Measurements from ENCODE around the gene TMPRSS5. TPM values are rescaled to one million over a fixed set of nuclear protein-coding genes. Genes with fewer than 3 reads are reported as not detected.

The TMPRSS5 gene
- polyA plus RNA-seq, 1 donor from 2014 or later: 2.6 TPM

DNA sequence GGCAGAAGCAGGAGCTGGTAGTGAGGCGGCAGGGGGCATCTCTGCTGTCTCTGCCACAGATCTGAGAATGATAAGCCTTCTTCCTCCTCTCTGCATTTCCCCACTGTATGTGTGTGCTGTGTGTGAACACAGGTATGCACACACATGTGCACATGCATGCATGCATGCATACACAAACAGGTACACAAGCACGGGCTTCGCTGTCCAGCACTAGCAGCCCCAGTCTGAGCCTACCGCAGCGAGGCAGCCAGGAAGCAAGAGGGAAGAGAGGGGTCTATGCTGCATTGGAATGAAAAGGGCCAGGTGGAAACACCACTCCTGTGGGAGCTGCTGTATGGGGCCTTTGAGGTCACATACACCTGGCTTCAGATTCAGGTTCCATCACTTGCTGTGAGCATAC lies 62.4 kb downstream of the TMPRSS5 start:
- no peaks in the 10 kb centered on the region for H3K36me3 ChIP-seq (ENCODE audit: insufficient read depth, low read length)
- H3K27ac ChIP-seq (ENCODE audit: low read length): no peak overlapping the region
- H3K4me2 ChIP-seq (ENCODE audit: low read length): no peak overlapping the region
- no peaks in the 10 kb centered on the region for H4K20me1 ChIP-seq (ENCODE audit: insufficient read depth)
- H3K79me2 ChIP-seq (replicated peaks; ENCODE audit: insufficient read depth, low read length): no peaks in the 10 kb centered on the region
- no peaks in the 10 kb centered on the region for H3K27me3 ChIP-seq (ENCODE audit: insufficient read depth, low read depth, low read length)
- H3F3A ChIP-seq (ENCODE audit: insufficient read depth, low read length, poor library complexity, severe bottlenecking): no peaks in the 10 kb centered on the region
- TF ChIP-seq POLR2AphosphoS5 (IDR thresholded peaks at IDR 0.05) (no peak), MXI1 (conservative IDR thresholded peaks at IDR 0.05; ENCODE audit: poor library complexity, severe bottlenecking) (no peak), RAD21 (conservative IDR thresholded peaks at IDR 0.05) (no peak), EP300 (conservative IDR thresholded peaks at IDR 0.05; ENCODE audit: poor library complexity, severe bottlenecking) (no peak), SMC3 (conservative IDR thresholded peaks at IDR 0.05; ENCODE audit: poor library complexity) (no peak), TAF1 (IDR thresholded peaks at IDR 0.05; ENCODE audit: low read depth) (no peak), EZH2 (IDR thresholded peaks at IDR 0.05; ENCODE audit: borderline replicate concordance, insufficient read depth, low read length, poor library complexity, severe bottlenecking) (no peak)
- TF ChIP-seq, protein P1, sequence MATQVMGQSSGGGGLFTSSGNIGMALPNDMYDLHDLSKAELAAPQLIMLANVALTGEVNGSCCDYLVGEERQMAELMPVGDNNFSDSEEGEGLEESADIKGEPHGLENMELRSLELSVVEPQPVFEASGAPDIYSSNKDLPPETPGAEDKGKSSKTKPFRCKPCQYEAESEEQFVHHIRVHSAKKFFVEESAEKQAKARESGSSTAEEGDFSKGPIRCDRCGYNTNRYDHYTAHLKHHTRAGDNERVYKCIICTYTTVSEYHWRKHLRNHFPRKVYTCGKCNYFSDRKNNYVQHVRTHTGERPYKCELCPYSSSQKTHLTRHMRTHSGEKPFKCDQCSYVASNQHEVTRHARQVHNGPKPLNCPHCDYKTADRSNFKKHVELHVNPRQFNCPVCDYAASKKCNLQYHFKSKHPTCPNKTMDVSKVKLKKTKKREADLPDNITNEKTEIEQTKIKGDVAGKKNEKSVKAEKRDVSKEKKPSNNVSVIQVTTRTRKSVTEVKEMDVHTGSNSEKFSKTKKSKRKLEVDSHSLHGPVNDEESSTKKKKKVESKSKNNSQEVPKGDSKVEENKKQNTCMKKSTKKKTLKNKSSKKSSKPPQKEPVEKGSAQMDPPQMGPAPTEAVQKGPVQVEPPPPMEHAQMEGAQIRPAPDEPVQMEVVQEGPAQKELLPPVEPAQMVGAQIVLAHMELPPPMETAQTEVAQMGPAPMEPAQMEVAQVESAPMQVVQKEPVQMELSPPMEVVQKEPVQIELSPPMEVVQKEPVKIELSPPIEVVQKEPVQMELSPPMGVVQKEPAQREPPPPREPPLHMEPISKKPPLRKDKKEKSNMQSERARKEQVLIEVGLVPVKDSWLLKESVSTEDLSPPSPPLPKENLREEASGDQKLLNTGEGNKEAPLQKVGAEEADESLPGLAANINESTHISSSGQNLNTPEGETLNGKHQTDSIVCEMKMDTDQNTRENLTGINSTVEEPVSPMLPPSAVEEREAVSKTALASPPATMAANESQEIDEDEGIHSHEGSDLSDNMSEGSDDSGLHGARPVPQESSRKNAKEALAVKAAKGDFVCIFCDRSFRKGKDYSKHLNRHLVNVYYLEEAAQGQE (IDR thresholded peaks at IDR 0.05; ENCODE audit: borderline replicate concordance): no peak
- TF ChIP-seq, protein P2, sequence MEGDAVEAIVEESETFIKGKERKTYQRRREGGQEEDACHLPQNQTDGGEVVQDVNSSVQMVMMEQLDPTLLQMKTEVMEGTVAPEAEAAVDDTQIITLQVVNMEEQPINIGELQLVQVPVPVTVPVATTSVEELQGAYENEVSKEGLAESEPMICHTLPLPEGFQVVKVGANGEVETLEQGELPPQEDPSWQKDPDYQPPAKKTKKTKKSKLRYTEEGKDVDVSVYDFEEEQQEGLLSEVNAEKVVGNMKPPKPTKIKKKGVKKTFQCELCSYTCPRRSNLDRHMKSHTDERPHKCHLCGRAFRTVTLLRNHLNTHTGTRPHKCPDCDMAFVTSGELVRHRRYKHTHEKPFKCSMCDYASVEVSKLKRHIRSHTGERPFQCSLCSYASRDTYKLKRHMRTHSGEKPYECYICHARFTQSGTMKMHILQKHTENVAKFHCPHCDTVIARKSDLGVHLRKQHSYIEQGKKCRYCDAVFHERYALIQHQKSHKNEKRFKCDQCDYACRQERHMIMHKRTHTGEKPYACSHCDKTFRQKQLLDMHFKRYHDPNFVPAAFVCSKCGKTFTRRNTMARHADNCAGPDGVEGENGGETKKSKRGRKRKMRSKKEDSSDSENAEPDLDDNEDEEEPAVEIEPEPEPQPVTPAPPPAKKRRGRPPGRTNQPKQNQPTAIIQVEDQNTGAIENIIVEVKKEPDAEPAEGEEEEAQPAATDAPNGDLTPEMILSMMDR (IDR thresholded peaks at IDR 0.05; ENCODE audit: poor library complexity, severe bottlenecking): no peak
- H3K9me2 ChIP-seq (ENCODE audit: insufficient read depth, low read length): no peaks in the 10 kb centered on the region
- no peak overlapping the region for H3K9ac ChIP-seq (ENCODE audit: low read length)
- H3K9me3 ChIP-seq (ENCODE audit: low read length): no peaks in the 10 kb centered on the region
- no peak overlapping the region for H3K4me3 ChIP-seq (ENCODE audit: low read length)
- no peak overlapping the region for H2AFZ ChIP-seq (ENCODE audit: low read depth, low read length)

DNA sequence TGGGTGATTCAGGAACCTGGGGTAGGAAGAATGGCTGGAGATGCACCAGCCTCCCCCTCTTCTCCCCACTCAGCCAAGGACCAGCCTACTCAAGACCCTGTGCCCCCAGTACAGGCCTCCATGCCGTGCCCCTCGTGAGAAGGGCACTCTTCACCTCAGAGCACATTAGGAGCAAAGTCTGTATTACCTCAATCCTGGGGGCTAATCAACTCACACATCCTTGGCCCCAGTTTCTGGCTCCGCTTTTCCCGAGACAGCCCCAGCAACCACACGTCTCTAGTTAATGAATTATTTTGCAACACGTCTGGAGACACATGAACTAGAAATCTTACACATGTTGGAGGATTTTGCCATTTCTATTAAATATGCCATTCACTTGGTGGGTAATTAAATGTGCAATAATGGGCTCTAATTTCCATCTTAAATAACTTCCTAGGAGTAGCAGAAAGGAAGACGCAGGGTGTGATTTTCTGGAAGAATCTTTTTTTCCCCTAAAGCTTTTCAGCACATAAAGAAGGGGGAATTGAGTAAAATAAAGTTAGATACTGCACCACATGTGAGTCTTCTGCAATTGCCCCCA lies 63.0 kb downstream of the TMPRSS5 start:
- no peaks in the 10 kb centered on the region for H3K79me2 ChIP-seq (replicated peaks; ENCODE audit: insufficient read depth, low read length)
- TF ChIP-seq EP300 (conservative IDR thresholded peaks at IDR 0.05; ENCODE audit: poor library complexity, severe bottlenecking) (no peak), EZH2 (IDR thresholded peaks at IDR 0.05; ENCODE audit: borderline replicate concordance, insufficient read depth, low read length, poor library complexity, severe bottlenecking) (no peak), TAF1 (IDR thresholded peaks at IDR 0.05; ENCODE audit: low read depth) (no peak), POLR2AphosphoS5 (IDR thresholded peaks at IDR 0.05) (no peak), MXI1 (conservative IDR thresholded peaks at IDR 0.05; ENCODE audit: poor library complexity, severe bottlenecking) (no peak), SMC3 (conservative IDR thresholded peaks at IDR 0.05; ENCODE audit: poor library complexity) (no peak), RAD21 (conservative IDR thresholded peaks at IDR 0.05) (no peak)
- TF ChIP-seq, protein P2 (IDR thresholded peaks at IDR 0.05; ENCODE audit: poor library complexity, severe bottlenecking): no peak
- TF ChIP-seq, protein P1 (IDR thresholded peaks at IDR 0.05; ENCODE audit: borderline replicate concordance): no peak
- H4K20me1 ChIP-seq (ENCODE audit: insufficient read depth): no peaks in the 10 kb centered on the region
- H3K4me2 ChIP-seq (ENCODE audit: low read length): no peak overlapping the region
- no peaks in the 10 kb centered on the region for H3K9me3 ChIP-seq (ENCODE audit: low read length)
- H3F3A ChIP-seq (ENCODE audit: insufficient read depth, low read length, poor library complexity, severe bottlenecking): no peaks in the 10 kb centered on the region
- H2AFZ ChIP-seq (ENCODE audit: low read depth, low read length): no peak overlapping the region
- no peaks in the 10 kb centered on the region for H3K27me3 ChIP-seq (ENCODE audit: insufficient read depth, low read depth, low read length)
- H3K4me3 ChIP-seq (ENCODE audit: low read length): no peak overlapping the region
- no peak overlapping the region for H3K9ac ChIP-seq (ENCODE audit: low read length)
- no peaks in the 10 kb centered on the region for H3K36me3 ChIP-seq (ENCODE audit: insufficient read depth, low read length)
- no peaks in the 10 kb centered on the region for H3K9me2 ChIP-seq (ENCODE audit: insufficient read depth, low read length)
- no peak overlapping the region for H3K27ac ChIP-seq (ENCODE audit: low read length)
